H1 (cell line): ENCODE measurements around the gene CAPN14. TPM values are rescaled to one million over a fixed set of nuclear protein-coding genes. Genes with fewer than 3 reads are reported as not detected.
A peak's percentile ranks its signal among the peaks of the same experiment; 100 is the strongest.

Experiments used
- CTCF ChIA-PET: fragments of 300-600 bp; sonication (Branson Sonifier 250); formaldehyde crosslinking; loops from one replicate; lab custom pipeline; 2021; ENCODE audit not compliant: partially characterized antibody; lab: Charles Lee
- POLR2A ChIA-PET: fragments of 300-600 bp; sonication (Branson Sonifier 250); formaldehyde crosslinking; loops from one replicate; lab custom pipeline; 2021; ENCODE audit warnings: inconsistent platforms; ENCODE audit not compliant: partially characterized antibody; lab: Charles Lee
- DNase-seq, 2 experiments: peaks; one replicate each; pipeline versions ENCODE4 v3.0.0 to v3.0.0-alpha.2; 2010 to 2022; ENCODE audit warnings: low spot score in 2 of 2, low read depth in 1 of 2, mixed read lengths in 1 of 2
- FAIRE-seq: peaks from 2 replicates; lab custom pipeline; 2011; peaks lifted over from hg19 to GRCh38; lab: Jason Lieb, UNC
- H2AFZ ChIP-seq: 2 replicates; pipeline ENCODE4 v1.8.1; 2012; ENCODE audit warnings: low read length, inconsistent platforms
- H2AK5ac ChIP-seq: 2 replicates; pipeline ENCODE4 v1.6.1; 2013; ENCODE audit warnings: low read depth, low read length
- H2BK120ac ChIP-seq: replicated peaks from 2 replicates; pipeline ENCODE3; 2013; ENCODE audit warnings: low read depth, low read length, inconsistent platforms
- H2BK12ac ChIP-seq: 2 replicates; pipeline ENCODE4 v1.6.1; 2013; ENCODE audit warnings: low read depth, low read length
- H2BK15ac ChIP-seq: 2 replicates; pipeline ENCODE4 v1.6.1; 2013; ENCODE audit warnings: low read length
- H2BK20ac ChIP-seq: 2 replicates; pipeline ENCODE4 v1.6.1; 2013; ENCODE audit warnings: low read length
- H2BK5ac ChIP-seq: 2 replicates; pipeline ENCODE4 v1.6.1; 2013; ENCODE audit warnings: low read depth, low read length
- H3K14ac ChIP-seq: 2 replicates; pipeline ENCODE4 v1.6.1; 2013; ENCODE audit warnings: inconsistent platforms; ENCODE audit not compliant: insufficient read length
- H3K18ac ChIP-seq: 2 replicates; pipeline ENCODE4 v1.6.1; 2013; ENCODE audit warnings: low read length; ENCODE audit errors: extremely low read depth
- H3K23ac ChIP-seq: 2 replicates; pipeline ENCODE4 v1.6.1; 2013; ENCODE audit warnings: inconsistent platforms; ENCODE audit not compliant: insufficient read length
- H3K23me2 ChIP-seq: 2 replicates; pipeline ENCODE4 v1.6.1; 2013; ENCODE audit warnings: low read depth, low read length
- H3K27ac ChIP-seq: 2 replicates; pipeline ENCODE4 v1.6.1; 2011; ENCODE audit warnings: low read depth, low read length, inconsistent platforms
- H3K27me3 ChIP-seq, 4 experiments: replicated peaks in 1 of 4; 1 replicate in 1 of 4; 2 replicates in 3 of 4; pipeline versions ENCODE4 v1.6.1 to v1.8.1; 2011 to 2013; ENCODE audit warnings: low read length in 3 of 4, mild to moderate bottlenecking in 3 of 4, inconsistent platforms in 2 of 4, mixed read lengths in 2 of 4, moderate library complexity in 1 of 4; ENCODE audit not compliant: control insufficient read depth in 3 of 4, insufficient read depth in 3 of 4; ENCODE audit errors: extremely low read depth in 1 of 4
- H3K36me3 ChIP-seq, 4 experiments: 2 replicates each; pipeline versions ENCODE4 v1.6.1 to v1.8.1; 2011 to 2013; ENCODE audit warnings: mild to moderate bottlenecking in 4 of 4, low read length in 3 of 4, moderate library complexity in 2 of 4, control low read depth in 1 of 4, inconsistent platforms in 1 of 4; ENCODE audit not compliant: insufficient read depth in 4 of 4, control insufficient read depth in 2 of 4
- H3K4ac ChIP-seq: replicated peaks from 2 replicates; pipeline ENCODE3; 2013; ENCODE audit warnings: low read length, low read depth, mixed read lengths, inconsistent platforms; ENCODE audit not compliant: insufficient read length
- H3K4me1 ChIP-seq, 4 experiments: replicated peaks in 1 of 4; 1 replicate in 1 of 4; 2 replicates in 3 of 4; pipeline versions ENCODE4 v1.6.1 to v1.8.1; 2011 to 2013; ENCODE audit warnings: low read length in 3 of 4, inconsistent platforms in 2 of 4, mixed read lengths in 1 of 4; ENCODE audit not compliant: insufficient read depth in 4 of 4, control insufficient read depth in 3 of 4
- H3K4me2 ChIP-seq, 2 experiments: 2 replicates each; pipeline versions ENCODE4 v1.6.1 to v1.8.1; 2011 to 2013; ENCODE audit warnings: low read depth in 2 of 2, low read length in 2 of 2, control low read depth in 1 of 2, inconsistent platforms in 1 of 2, mild to moderate bottlenecking in 1 of 2; ENCODE audit not compliant: insufficient read depth in 1 of 2
- H3K4me3 ChIP-seq, 4 experiments: fragments of 200-600, 300-600 bp in 1 of 4; sonication (generic), shearing (Covaris generic), sonication (Bioruptor Twin) in 1 of 4; 2 replicates each; pipeline versions ENCODE4 v1.5.1 to v1.8.1; 2011 to 2016; ENCODE audit warnings: low read length in 4 of 4, low read depth in 3 of 4, control low read depth in 2 of 4, inconsistent platforms in 2 of 4, mild to moderate bottlenecking in 2 of 4, mixed read lengths in 1 of 4, moderate library complexity in 1 of 4; ENCODE audit not compliant: insufficient read depth in 2 of 4; ENCODE audit errors: extremely low read depth in 1 of 4
- H3K56ac ChIP-seq: replicated peaks from 2 replicates; pipeline ENCODE3; 2013; ENCODE audit warnings: low read depth, mild to moderate bottlenecking, mixed read lengths, low read length, inconsistent platforms; ENCODE audit not compliant: insufficient read length
- H3K79me1 ChIP-seq: 2 replicates; pipeline ENCODE4 v1.6.1; 2013; ENCODE audit warnings: low read depth, low read length, control low read depth
- H3K79me2 ChIP-seq, 2 experiments: 2 replicates each; pipeline versions ENCODE4 v1.6.1 to v1.8.1; 2012 to 2013; ENCODE audit warnings: low read length in 2 of 2, mild to moderate bottlenecking in 2 of 2, inconsistent platforms in 1 of 2; ENCODE audit not compliant: insufficient read depth in 2 of 2, control insufficient read depth in 1 of 2
- H3K9ac ChIP-seq, 4 experiments: replicated peaks in 1 of 4; 1 replicate in 1 of 4; 2 replicates in 3 of 4; pipeline versions ENCODE4 v1.6.1 to v1.8.1; 2011 to 2013; ENCODE audit warnings: low read depth in 3 of 4, low read length in 3 of 4, control low read depth in 2 of 4, mild to moderate bottlenecking in 2 of 4, moderate library complexity in 2 of 4, inconsistent platforms in 1 of 4; ENCODE audit errors: extremely low read depth in 1 of 4
- H3K9me3 ChIP-seq, 2 experiments: 2 replicates each; pipeline versions ENCODE4 v1.6.1 to v1.8.1; 2012 to 2013; ENCODE audit warnings: mild to moderate bottlenecking in 2 of 2, moderate library complexity in 2 of 2, control low read depth in 1 of 2, inconsistent platforms in 1 of 2, low read depth in 1 of 2, low read length in 1 of 2, mixed read lengths in 1 of 2; ENCODE audit not compliant: insufficient read depth in 2 of 2
- H4K20me1 ChIP-seq, 2 experiments: replicated peaks in 1 of 2; 2 replicates each; pipeline versions ENCODE3 to v1.8.1; 2011 to 2013; ENCODE audit warnings: inconsistent platforms in 2 of 2, low read length in 2 of 2, mild to moderate bottlenecking in 1 of 2; ENCODE audit not compliant: insufficient read depth in 2 of 2, control insufficient read depth in 1 of 2
- H4K5ac ChIP-seq: 2 replicates; pipeline ENCODE4 v1.6.1; 2013; ENCODE audit warnings: low read length, low read depth, mixed read lengths, inconsistent platforms; ENCODE audit not compliant: insufficient read length
- H4K8ac ChIP-seq: 2 replicates; pipeline ENCODE4 v1.8.0; 2013; ENCODE audit warnings: mild to moderate bottlenecking, moderate library complexity, low read length, inconsistent platforms; ENCODE audit not compliant: insufficient read depth; ENCODE audit errors: extremely low read depth
- H4K91ac ChIP-seq: replicated peaks from 2 replicates; pipeline ENCODE3; 2013; ENCODE audit warnings: low read length, mixed read lengths, inconsistent platforms; ENCODE audit not compliant: insufficient read length
- BCL11A ChIP-seq, 2 experiments: IDR thresholded peaks; one replicate each; pipeline ENCODE4 v1.6.1; 2011; ENCODE audit warnings: low read depth in 2 of 2, low read length in 2 of 2, mild to moderate bottlenecking in 2 of 2
- HDAC2 ChIP-seq, 2 experiments: fragments of 300-600 bp in 1 of 2; sonication (generic) in 1 of 2; IDR thresholded peaks; 2 replicates each; pipeline ENCODE4 v1.6.1; 2011 to 2012; ENCODE audit warnings: low read depth in 2 of 2, low read length in 2 of 2, mild to moderate bottlenecking in 2 of 2, moderate library complexity in 2 of 2, borderline replicate concordance in 1 of 2, inconsistent platforms in 1 of 2
- KDM1A ChIP-seq: fragments of 200-600, 300-600 bp; sonication (generic); IDR thresholded peaks from 2 replicates; pipeline ENCODE4 v1.7.1; 2016; ENCODE audit warnings: mild to moderate bottlenecking, low read length, borderline replicate concordance
- KDM5A ChIP-seq: fragments of 200-600 bp; IDR thresholded peaks from 2 replicates; pipeline ENCODE4 v1.7.1; 2012; ENCODE audit warnings: mild to moderate bottlenecking, low read length, inconsistent platforms, mixed read lengths
- MAFK ChIP-seq: IDR thresholded peaks from 2 replicates; pipeline ENCODE4 v1.6.1; 2012; ENCODE audit warnings: low read depth, mild to moderate bottlenecking, improper control_type of control experiment, low read length
- RBBP5 ChIP-seq: IDR thresholded peaks from 2 replicates; pipeline ENCODE4 v1.7.1; 2012; ENCODE audit warnings: low read depth, mild to moderate bottlenecking, inconsistent platforms, low read length, moderate library complexity, borderline replicate concordance
- SP2 ChIP-seq: IDR thresholded peaks from 2 replicates; pipeline ENCODE4 v1.6.1; 2012; ENCODE audit warnings: mild to moderate bottlenecking, low read length, inconsistent platforms
- WGBS, 2 experiments: shearing (Covaris generic) in 1 of 2; methylation state at CpG; one replicate each; pipeline versions ENCODE4 v1.1.6 to v1.1.7; 2013 to 2015; ENCODE audit warnings: low lambda C conversion rate in 2 of 2, mixed read lengths in 2 of 2, inconsistent platforms in 1 of 2, low coverage in 1 of 2, missing lambda C conversion rate in 1 of 2; ENCODE audit not compliant: insufficient replicate concordance in 2 of 2, insufficient coverage in 1 of 2, insufficient read length in 1 of 2; ENCODE audit errors: extremely low coverage in 1 of 2, missing lambda C conversion rate in 1 of 2; 5-methylcytosine and 5-hydroxymethylcytosine counted together
- polyA plus RNA-seq, 7 experiments: library from polyadenylated mRNA; depleted of rRNA in 3 of 7; stranded (reverse) in 5 of 7; unstranded in 2 of 7; fragments of >200 nt in 5 of 7; fragments of 200-250 nt in 2 of 7; gene quantifications; 1 replicate in 5 of 7; 2 replicates in 1 of 7; 4 replicates in 1 of 7; pipeline versions ENCODE4 v1.2.1 to v1.2.3, GENCODE V29; 2011 to 2013; ENCODE audit warnings: missing spikeins in 2 of 7, mixed read lengths in 2 of 7
- total RNA-seq: library from RNA; stranded (reverse); fragmentation: NEBNext Ultra II Directional; extraction: Animal tissue kit (Norgen Biotek cat#: 25700); gene quantifications from 2 replicates; pipeline ENCODE4 v1.2.1, GENCODE V29; 2021

The CAPN14 gene
- total and polyA plus RNA-seq, 2 of the 8 experiments (the other 6 are each of a cell fraction or from before 2014, with no cell fraction given): 0.07 TPM; not detected in 1

- H4K8ac ChIP-seq: no peak overlapping the region
- ChIA-PET CTCF (interaction anchor here (0.7 to 1.4 kb wide), 2 partner anchors 47 to 502 kb away, joined by 3 to 4 read pairs; no protein-coding TSS in a partner anchor), POLR2A (no interaction called here)
- H3K23ac ChIP-seq: no peak overlapping the region
- H3K79me2 ChIP-seq: no peaks in the 10 kb centered on the region
- WGBS, 2 experiments: 90% methylated on average over 5 of the region's 5 CpGs; no CpG with 5 or more reads in 1 of the 2 experiments
- no peak overlapping the region for H3K14ac ChIP-seq
- no peaks in the 10 kb centered on the region for H3K9me3 ChIP-seq
- no peak overlapping the region for H3K18ac ChIP-seq
- H3K79me1 ChIP-seq: no peaks in the 10 kb centered on the region
- H3K4me1 ChIP-seq: peaks cover 0 to 4% (median 0%) of the 10 kb centered on the region in 4 experiments; a peak in 1 of 7 replicates
- H2BK15ac ChIP-seq: no peak overlapping the region
- H2BK12ac ChIP-seq: no peak overlapping the region
- no peak overlapping the region for H3K56ac ChIP-seq
- no peak overlapping the region for H2BK20ac ChIP-seq
- DNase-seq (peak in 1 of 2 experiments; percentile 11), FAIRE-seq (no peak)
- H3K9ac ChIP-seq: no peak overlapping the region
- no peaks in the 10 kb centered on the region for H3K23me2 ChIP-seq
- H2BK120ac ChIP-seq: no peak overlapping the region
- H3K4ac ChIP-seq: no peak overlapping the region
- no peak overlapping the region for H3K4me2 ChIP-seq
- no peaks in the 10 kb centered on the region for H4K20me1 ChIP-seq
- H2AFZ ChIP-seq: no peak overlapping the region
- no peak overlapping the region for H2BK5ac ChIP-seq
- H3K36me3 ChIP-seq: no peaks in the 10 kb centered on the region
- no peak overlapping the region for H3K27ac ChIP-seq
- H3K4me3 ChIP-seq: no peak overlapping the region
- H2AK5ac ChIP-seq: no peak overlapping the region
- no peak overlapping the region for H4K91ac ChIP-seq
- H4K5ac ChIP-seq: no peak overlapping the region
- no peaks in the 10 kb centered on the region; a peak in 1 of 7 replicates for H3K27me3 ChIP-seq
- TF ChIP-seq KDM1A (no peak), HDAC2 (IDR thresholded peaks at IDR 0.05; ENCODE audit: borderline replicate concordance in 1 of 2, low read depth in 2 of 2, low read length in 2 of 2) (no peak), SP2 (no peak), MAFK (no peak), KDM5A (no peak), BCL11A (IDR thresholded peaks at IDR 0.05; ENCODE audit: low read depth in 2 of 2, low read length in 2 of 2) (no peak), RBBP5 (no peak)
Measured at GRCh38 chr2:31216734-31217133, 581 bp downstream of the CAPN14 start.
